Measurements from ENCODE around the gene MISP3.

DNA sequence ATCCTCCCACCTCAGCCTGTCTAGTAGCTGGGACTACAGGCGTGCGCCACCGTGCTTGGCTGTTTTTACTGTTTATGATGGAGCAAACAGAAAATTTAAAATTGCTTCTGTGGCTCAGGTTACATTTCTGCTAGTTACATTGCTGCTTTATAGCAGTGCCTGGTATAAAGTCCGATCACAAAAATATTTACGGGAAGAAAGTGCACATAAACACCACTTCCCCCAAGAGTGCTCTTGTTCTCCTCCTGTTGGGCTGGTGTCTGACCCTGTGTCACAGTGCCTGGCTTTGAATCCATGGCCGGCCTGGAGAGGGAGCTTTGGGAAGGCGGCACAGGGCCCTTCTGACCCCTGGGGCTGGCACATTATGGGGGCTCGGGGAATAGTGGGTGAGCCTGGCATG is 33.1 kb downstream of the MISP3 start:
- no peak for TF ChIP-seq POLR2AphosphoS5 (IDR thresholded peaks at IDR 0.05; ENCODE audit: low read depth, low read length)
- no peak for TF ChIP-seq POLR2A (IDR thresholded peaks at IDR 0.05; ENCODE audit: low read depth, low read length)

Measured in GM12892 (cell line).